ENCODE data around the gene ARL13B. TPM values are rescaled to one million over a fixed set of nuclear protein-coding genes. Genes with fewer than 3 reads are reported as not detected.

Gene ARL13B
- total and polyA plus RNA-seq, 2 of the 13 experiments (the other 11 are each of a cell fraction or from before 2014, with no cell fraction given), result 2.2 to 9.6 TPM

DNA sequence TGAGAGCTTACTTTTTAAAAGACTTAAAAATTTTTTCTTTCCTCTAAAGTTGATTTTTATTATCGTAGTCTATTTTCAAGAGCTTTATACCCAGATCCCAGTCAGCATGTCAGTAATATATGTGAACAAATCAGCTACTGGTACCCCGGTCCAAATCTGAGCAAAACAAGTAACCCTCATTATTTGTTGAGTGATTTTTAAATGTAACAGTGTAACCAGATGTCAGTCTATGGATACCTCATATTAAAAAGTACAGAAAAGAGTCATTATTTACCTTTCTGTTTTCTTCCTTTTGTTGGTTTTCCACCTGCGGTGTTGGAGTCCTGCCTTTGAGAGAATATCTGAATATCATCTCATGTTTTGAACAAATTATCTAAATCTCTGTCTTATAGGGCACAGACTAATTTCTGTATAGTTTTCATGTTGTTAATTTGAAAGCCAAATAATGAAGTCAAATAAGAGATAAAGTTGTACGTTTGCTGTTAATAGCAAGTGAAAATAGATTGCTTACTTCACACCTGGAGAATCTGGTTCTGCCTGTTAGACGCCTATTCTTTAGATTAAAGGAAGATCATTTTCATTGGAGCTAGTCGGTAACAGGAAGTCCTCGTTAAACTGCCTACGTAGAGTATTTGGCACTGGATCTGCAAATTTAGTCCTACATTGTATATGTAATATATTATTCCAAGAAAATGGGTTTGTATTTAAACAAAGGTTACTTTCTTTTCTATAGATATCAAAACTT, 48.3 kb downstream of the ARL13B start, which contains the start of gene STX19:
TSS of gene STX19 (minus strand) at position 505 of the 745 bp plus-strand sequence. CDS start 13,328 bp downstream, outside the sequence.
- 97% methylated on average over 8 of the region's 8 CpGs for WGBS (ENCODE audit: low lambda C conversion rate)
- Histone ChIP-seq H3K79me2 (ENCODE audit: insufficient read depth, low read length) (no peaks in the 10 kb centered on the region), H3K9ac (ENCODE audit: insufficient read depth, low read depth, low read length) (no peak within 1 kb of the TSS), H3K4me2 (ENCODE audit: low read depth, low read length) (no peak within 1 kb of the TSS), H3K9me3 (ENCODE audit: low read length) (no peaks in the 10 kb centered on the region), H4K20me1 (ENCODE audit: insufficient read depth, low read length) (no peaks in the 10 kb centered on the region), H3K36me3 (replicated peaks in 1 of 2; ENCODE audit: control insufficient read depth in 1 of 2, insufficient read depth in 2 of 2, low read length in 2 of 2) (no peaks in the 10 kb centered on the region), H2AFZ (ENCODE audit: low read length) (no peak within 1 kb of the TSS), H3K27ac (ENCODE audit: extremely low read length, insufficient read depth, low read length) (no peak within 1 kb of the TSS), H3K4me1 (ENCODE audit: insufficient read depth, low read length) (no peaks in the 10 kb centered on the region), H3K4me3 (replicated peaks in 1 of 3; ENCODE audit: insufficient read depth in 1 of 3, low read depth in 2 of 3, low read length in 3 of 3) (no peak within 1 kb of the TSS), H3K27me3 (ENCODE audit: control insufficient read depth in 1 of 2, insufficient read depth in 2 of 2, low read length in 2 of 2) (no peaks in the 10 kb centered on the region)
- in situ Hi-C loops (cut with HindIII; ENCODE audit: extremely low pct_ligation_motif_present, low pct_unique_long_range_greater_than_20kb) (no loop called here), intact Hi-C loops (cut with micrococcal nuclease; ENCODE audit: unreplicated experiment) (loop anchor here (2.0 kb wide), 1 partner anchor 35 kb away; the partner anchor contains the start of genes DHFR2 and NSUN3)
- TF ChIP-seq ZNF780A (CRISPR knock-in tag; IDR thresholded peaks at IDR 0.05), result no peak
- DNase-seq (ENCODE audit: low spot score) (no peak), ATAC-seq (no peak), FAIRE-seq (no peak)
- BruUV-seq (replicated peaks), result no TSS peak
- ChIA-PET CTCF (ENCODE audit: low intra/inter-chr PET ratio, low total read pairs) (no interaction called here), POLR2A (no interaction called here)

- WGBS (ENCODE audit: low lambda C conversion rate), result 71% methylated on average over 3 of the region's 3 CpGs
- Histone ChIP-seq H2AFZ (ENCODE audit: low read length) (no peak overlapping the region), H3K27me3 (ENCODE audit: control insufficient read depth in 1 of 2, insufficient read depth in 2 of 2, low read length in 2 of 2) (no peaks in the 10 kb centered on the region), H4K20me1 (ENCODE audit: insufficient read depth, low read length) (no peaks in the 10 kb centered on the region), H3K27ac (ENCODE audit: extremely low read length, insufficient read depth, low read length) (no peak overlapping the region), H3K79me2 (ENCODE audit: insufficient read depth, low read length) (no peaks in the 10 kb centered on the region), H3K9me3 (ENCODE audit: low read length) (no peaks in the 10 kb centered on the region), H3K4me2 (ENCODE audit: low read depth, low read length) (no peak overlapping the region), H3K4me3 (replicated peaks in 1 of 3; ENCODE audit: insufficient read depth in 1 of 3, low read depth in 2 of 3, low read length in 3 of 3) (no peak overlapping the region), H3K9ac (ENCODE audit: insufficient read depth, low read depth, low read length) (no peak overlapping the region), H3K4me1 (ENCODE audit: insufficient read depth, low read length) (no peaks in the 10 kb centered on the region), H3K36me3 (replicated peaks in 1 of 2; ENCODE audit: control insufficient read depth in 1 of 2, insufficient read depth in 2 of 2, low read length in 2 of 2) (no peaks in the 10 kb centered on the region)
- ChIA-PET CTCF (ENCODE audit: low intra/inter-chr PET ratio, low total read pairs) (interaction anchor here (1.2 to 1.3 kb wide), 2 partner anchors 32 to 567 kb away, joined by 3 to 4 read pairs; no protein-coding TSS in a partner anchor), POLR2A (interaction anchor here (1.0 to 1.1 kb wide), 2 partner anchors 26 to 63 kb away, joined by 3 to 5 read pairs; partner anchors contain the start of genes DHFR2 and NSUN3)
- ATAC-seq (peak; percentile 94), DNase-seq (ENCODE audit: low spot score) (peak; percentile 29), FAIRE-seq (peak; percentile 68)
- in situ Hi-C loops (cut with HindIII; ENCODE audit: extremely low pct_ligation_motif_present, low pct_unique_long_range_greater_than_20kb) (no loop called here), intact Hi-C loops (cut with micrococcal nuclease; ENCODE audit: unreplicated experiment) (no loop called here)
- no TSS peak for BruUV-seq (replicated peaks)
- TF ChIP-seq ZNF878 (CRISPR knock-in tag; IDR thresholded peaks at IDR 0.05) (no peak), TSC22D2 (CRISPR knock-in tag; IDR thresholded peaks at IDR 0.05; ENCODE audit: borderline replicate concordance) (no peak), CTCF (CRISPR knock-in tag; IDR thresholded peaks at IDR 0.05) (peak; percentile 51), ZNF570 (CRISPR knock-in tag; IDR thresholded peaks at IDR 0.05; ENCODE audit: borderline replicate concordance) (no peak), ZNF556 (CRISPR knock-in tag; IDR thresholded peaks at IDR 0.05; ENCODE audit: borderline replicate concordance) (no peak), PRDM15 (CRISPR knock-in tag; IDR thresholded peaks at IDR 0.05) (no peak), MXI1 (IDR thresholded peaks at IDR 0.05; ENCODE audit: borderline replicate concordance, low read depth, low read length) (no peak), STAG1 (CRISPR knock-in tag; IDR thresholded peaks at IDR 0.05) (0 out of 2 replicates have a peak, but pooled peaks have one; percentile 7)
Measured at GRCh38 chr3:94036909-94037507, 57.1 kb downstream of the ARL13B start.
